Vagina (tissue), 2 donors: Measurements from ENCODE around the gene STARD7.

Experiments used
- POLR2A ChIP-seq, 2 donors: fragments of 450-650 bp; IDR thresholded peaks; one replicate each; pipeline ENCODE4 v1.6.1; 2017; ENCODE audit warnings: antibody characterized with exemption in 2 of 2, mild to moderate bottlenecking in 2 of 2, moderate library complexity in 2 of 2
- TF ChIP-seq, protein P1 (sequence below), 3 experiments: fragments of 450-650 bp in 2 of 3; fragments of 200-600 bp in 1 of 3; sonication (generic) in 1 of 3; IDR thresholded peaks; one replicate each; pipeline ENCODE4 v1.5.1; 2017 to 2019; ENCODE audit warnings: antibody characterized with exemption in 3 of 3, mild to moderate bottlenecking in 2 of 3, moderate library complexity in 2 of 3

DNA sequence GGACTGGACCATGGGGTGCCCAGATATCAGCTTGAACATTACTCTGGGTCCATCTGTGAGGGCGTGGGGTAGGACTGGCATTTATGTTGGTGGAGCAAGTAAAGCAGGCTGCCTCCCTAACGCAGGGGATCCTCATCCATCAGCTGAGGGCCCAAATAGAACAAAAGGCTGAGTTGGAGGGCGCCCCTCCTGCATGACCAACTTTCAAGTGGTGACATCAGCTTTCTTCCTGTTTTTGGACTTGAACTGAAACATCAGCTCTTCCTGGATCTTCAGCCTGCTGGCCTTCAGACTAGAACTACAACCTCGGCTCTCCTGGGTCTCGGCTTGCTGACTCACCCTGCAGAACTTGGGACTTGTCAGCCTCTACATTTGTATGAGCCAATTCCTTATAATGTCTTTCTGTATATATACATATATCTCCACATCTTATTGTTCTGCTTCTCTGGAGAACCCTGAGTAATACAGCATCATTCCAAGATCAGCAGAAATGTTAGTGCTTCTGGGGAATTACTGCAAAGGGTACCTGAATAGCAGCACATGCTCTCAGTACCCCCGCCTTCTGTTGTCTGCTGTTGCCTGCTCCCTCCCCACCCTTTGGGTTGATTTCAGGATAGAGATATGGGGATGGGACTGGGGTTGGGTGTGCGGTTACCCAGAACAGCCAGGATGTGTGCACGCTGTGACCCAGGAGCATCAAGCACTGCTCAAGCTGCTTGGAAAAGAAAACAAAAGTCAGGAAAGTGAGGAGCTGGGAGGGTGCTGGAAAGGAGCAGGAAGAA lies 37.2 kb upstream of the STARD7 start:
- TF ChIP-seq, protein P1, sequence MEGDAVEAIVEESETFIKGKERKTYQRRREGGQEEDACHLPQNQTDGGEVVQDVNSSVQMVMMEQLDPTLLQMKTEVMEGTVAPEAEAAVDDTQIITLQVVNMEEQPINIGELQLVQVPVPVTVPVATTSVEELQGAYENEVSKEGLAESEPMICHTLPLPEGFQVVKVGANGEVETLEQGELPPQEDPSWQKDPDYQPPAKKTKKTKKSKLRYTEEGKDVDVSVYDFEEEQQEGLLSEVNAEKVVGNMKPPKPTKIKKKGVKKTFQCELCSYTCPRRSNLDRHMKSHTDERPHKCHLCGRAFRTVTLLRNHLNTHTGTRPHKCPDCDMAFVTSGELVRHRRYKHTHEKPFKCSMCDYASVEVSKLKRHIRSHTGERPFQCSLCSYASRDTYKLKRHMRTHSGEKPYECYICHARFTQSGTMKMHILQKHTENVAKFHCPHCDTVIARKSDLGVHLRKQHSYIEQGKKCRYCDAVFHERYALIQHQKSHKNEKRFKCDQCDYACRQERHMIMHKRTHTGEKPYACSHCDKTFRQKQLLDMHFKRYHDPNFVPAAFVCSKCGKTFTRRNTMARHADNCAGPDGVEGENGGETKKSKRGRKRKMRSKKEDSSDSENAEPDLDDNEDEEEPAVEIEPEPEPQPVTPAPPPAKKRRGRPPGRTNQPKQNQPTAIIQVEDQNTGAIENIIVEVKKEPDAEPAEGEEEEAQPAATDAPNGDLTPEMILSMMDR (IDR thresholded peaks at IDR 0.05): no peak
- no peak for TF ChIP-seq POLR2A (IDR thresholded peaks at IDR 0.05)
